OCI-LY7 (cell line): ENCODE measurements around the gene NBEA. TPM values are rescaled to one million over a fixed set of nuclear protein-coding genes. Genes with fewer than 3 reads are reported as not detected.

ENCODE experiments used
- BruUV-seq: library from RNA; stranded (reverse); fragments of 400-500 nt; replicated peaks from 2 replicates; lab custom pipeline; 2021; lab: Mats Ljungman, UMichigan
- CTCF ChIA-PET: fragments of 300-600 bp; sonication (Branson Sonifier 250); formaldehyde crosslinking; loops from one replicate; lab custom pipeline; 2022; ENCODE audit warnings: antibody characterized with exemption; ENCODE audit not compliant: unreplicated experiment; lab: Charles Lee
- POLR2A ChIA-PET: fragments of 300-600 bp; sonication (Branson Sonifier 250); formaldehyde crosslinking; loops from one replicate; lab custom pipeline; 2022; ENCODE audit warnings: antibody characterized with exemption; lab: Charles Lee
- DNase-seq: peaks from one replicate; pipeline ENCODE4 v3.0.0-alpha.2; 2015; ENCODE audit warnings: low spot score
- H2AFZ ChIP-seq: fragments of 200-600 bp; sonication (generic), shearing (Covaris generic); 2 replicates; pipeline ENCODE4 v1.6.1; 2014; ENCODE audit warnings: mild to moderate bottlenecking, antibody characterized with exemption, low read length, moderate library complexity
- H3K27ac ChIP-seq: fragments of 200-600 bp; sonication (generic); 2 replicates; pipeline ENCODE4 v1.5.1; 2014; ENCODE audit warnings: mixed run types, low read depth, mild to moderate bottlenecking, moderate library complexity, low read length, inconsistent platforms; ENCODE audit not compliant: poor library complexity, severe bottlenecking
- H3K36me3 ChIP-seq: fragments of 200-600 bp; sonication (generic); 2 replicates; pipeline ENCODE4 v1.6.1; 2014; ENCODE audit warnings: mild to moderate bottlenecking, antibody characterized with exemption, low read length, moderate library complexity, mixed read lengths; ENCODE audit not compliant: insufficient read depth
- H3K4me1 ChIP-seq: fragments of 200-600 bp; sonication (generic); 2 replicates; pipeline ENCODE4 v1.5.1; 2014; ENCODE audit warnings: mild to moderate bottlenecking, low read length; ENCODE audit not compliant: insufficient read depth, poor library complexity, severe bottlenecking
- H3K4me2 ChIP-seq: fragments of 200-600 bp; sonication (generic); 2 replicates; pipeline ENCODE4 v1.6.1; 2014; ENCODE audit warnings: mild to moderate bottlenecking, low read length
- H3K4me3 ChIP-seq: fragments of 200-600 bp; sonication (generic); 2 replicates; pipeline ENCODE4 v1.5.1; 2014; ENCODE audit warnings: mild to moderate bottlenecking, low read depth, low read length; ENCODE audit not compliant: poor library complexity, severe bottlenecking
- H3K79me2 ChIP-seq: fragments of 200-600 bp; sonication (generic); 2 replicates; pipeline ENCODE4 v1.6.1; 2016; ENCODE audit warnings: low read depth, mild to moderate bottlenecking, low read length, moderate library complexity, mixed read lengths; ENCODE audit not compliant: insufficient read depth
- H3K9me2 ChIP-seq: fragments of 200-600 bp; sonication (generic); 2 replicates; pipeline ENCODE4 v1.6.1; 2016; ENCODE audit warnings: mild to moderate bottlenecking, low read length, mixed read lengths; ENCODE audit not compliant: insufficient read depth
- H3K9me3 ChIP-seq: fragments of 200-600 bp; sonication (generic); 2 replicates; pipeline ENCODE4 v1.6.1; 2014; ENCODE audit warnings: mild to moderate bottlenecking, mixed run types, low read length, mixed read lengths
- H4K20me1 ChIP-seq: fragments of 200-600 bp; sonication (generic); 2 replicates; pipeline ENCODE4 v1.6.1; 2014; ENCODE audit warnings: mild to moderate bottlenecking, antibody characterized with exemption, low read length, moderate library complexity, mixed read lengths; ENCODE audit not compliant: insufficient read depth
- EZH2phosphoT487 ChIP-seq: fragments of 200-600 bp; sonication (generic); IDR thresholded peaks from 2 replicates; pipeline ENCODE4 v1.6.1; 2018; ENCODE audit warnings: low read depth, borderline replicate concordance, mild to moderate bottlenecking, mixed run types, antibody characterized with exemption, low read length, moderate library complexity, mixed read lengths
- intact Hi-C: fragments of 100-400 bp; cut with micrococcal nuclease; formaldehyde crosslinking; loops from one replicate; pipeline ENCODE4 v1.10.0; 2022; ENCODE audit not compliant: unreplicated experiment
- total RNA-seq, 2 experiments: library from RNA; depleted of rRNA in 1 of 2; stranded (reverse); fragments of >200 nt in 1 of 2; shearing (Covaris generic) in 1 of 2; gene quantifications; 2 replicates each; pipeline ENCODE4 v1.2.3, GENCODE V29; 2014 to 2022
- TF ChIP-seq, protein P1 (sequence below): fragments of 200-600 bp; sonication (generic); conservative IDR thresholded peaks from 2 replicates; pipeline ENCODE4 v1.5.1; 2014; ENCODE audit warnings: mild to moderate bottlenecking, antibody characterized with exemption, low read length, moderate library complexity, mixed read lengths

NBEA gene
- total RNA-seq, 2 experiments from 2014 or later: 3.6 to 11.0 TPM

DNA sequence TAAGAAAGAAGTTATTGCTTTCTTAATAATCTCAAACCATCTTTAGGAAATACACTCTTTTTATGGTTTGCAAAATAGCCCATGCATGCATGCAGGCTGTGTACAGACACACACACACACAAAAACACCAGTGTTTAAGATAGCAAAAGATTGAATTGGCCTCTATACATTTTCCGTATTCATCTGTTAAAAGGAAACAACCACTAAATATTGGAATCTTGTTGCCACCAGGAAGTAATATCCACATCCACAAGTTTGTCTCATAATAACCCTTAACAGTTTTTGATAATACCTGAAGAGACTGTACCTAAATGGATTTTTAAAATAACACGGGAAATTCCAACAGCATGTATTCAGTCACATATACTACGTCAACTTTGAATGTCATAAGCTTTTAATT, 541.7 kb downstream of the NBEA start:
- H3K4me2 ChIP-seq: no peak overlapping the region
- POLR2A ChIA-PET: no interaction called here
- no peaks in the 10 kb centered on the region for H4K20me1 ChIP-seq

DNA sequence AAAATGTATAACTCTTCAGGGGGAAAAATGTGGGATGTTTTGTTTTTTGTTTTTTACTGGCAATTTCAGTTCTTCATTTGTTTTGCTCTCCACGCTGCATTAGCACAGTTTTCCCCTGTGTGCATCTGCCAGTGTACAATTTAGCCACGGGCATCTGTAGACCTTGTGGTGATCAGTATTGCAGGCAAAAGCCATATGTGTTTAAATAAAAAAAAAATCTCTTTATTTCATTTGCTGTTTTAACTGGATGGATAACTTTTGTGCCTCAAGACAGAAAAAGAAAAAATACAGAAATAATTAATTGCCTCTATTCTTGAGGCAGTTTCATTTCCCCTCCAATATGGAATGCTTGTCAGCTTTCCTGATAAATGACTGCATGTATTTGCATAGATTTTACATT, 542.3 kb downstream of the NBEA start:
- no peaks in the 10 kb centered on the region for H3K36me3 ChIP-seq
- CTCF ChIA-PET: no interaction called here
- H3K4me2 ChIP-seq: peak overlapping the region; percentile 36; the same call in 1 of the 2 replicates
- no peak for DNase-seq
- H3K4me1 ChIP-seq: peaks cover 5% of the 10 kb centered on the region
- no peak overlapping the region for H3K4me3 ChIP-seq
- H3K9me2 ChIP-seq: 0 out of 2 replicates have a peak, but pooled peaks cover 3% of the 10 kb centered on the region
- no peaks in the 10 kb centered on the region for H4K20me1 ChIP-seq
- intact Hi-C loops: no loop called here
- no peak overlapping the region for H3K27ac ChIP-seq
- H3K9me3 ChIP-seq: no peaks in the 10 kb centered on the region
- no peaks in the 10 kb centered on the region for H3K79me2 ChIP-seq
- POLR2A ChIA-PET: no interaction called here
- TF ChIP-seq, protein P1, sequence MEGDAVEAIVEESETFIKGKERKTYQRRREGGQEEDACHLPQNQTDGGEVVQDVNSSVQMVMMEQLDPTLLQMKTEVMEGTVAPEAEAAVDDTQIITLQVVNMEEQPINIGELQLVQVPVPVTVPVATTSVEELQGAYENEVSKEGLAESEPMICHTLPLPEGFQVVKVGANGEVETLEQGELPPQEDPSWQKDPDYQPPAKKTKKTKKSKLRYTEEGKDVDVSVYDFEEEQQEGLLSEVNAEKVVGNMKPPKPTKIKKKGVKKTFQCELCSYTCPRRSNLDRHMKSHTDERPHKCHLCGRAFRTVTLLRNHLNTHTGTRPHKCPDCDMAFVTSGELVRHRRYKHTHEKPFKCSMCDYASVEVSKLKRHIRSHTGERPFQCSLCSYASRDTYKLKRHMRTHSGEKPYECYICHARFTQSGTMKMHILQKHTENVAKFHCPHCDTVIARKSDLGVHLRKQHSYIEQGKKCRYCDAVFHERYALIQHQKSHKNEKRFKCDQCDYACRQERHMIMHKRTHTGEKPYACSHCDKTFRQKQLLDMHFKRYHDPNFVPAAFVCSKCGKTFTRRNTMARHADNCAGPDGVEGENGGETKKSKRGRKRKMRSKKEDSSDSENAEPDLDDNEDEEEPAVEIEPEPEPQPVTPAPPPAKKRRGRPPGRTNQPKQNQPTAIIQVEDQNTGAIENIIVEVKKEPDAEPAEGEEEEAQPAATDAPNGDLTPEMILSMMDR: no peak
- no peak for TF ChIP-seq EZH2phosphoT487
- no TSS peak for BruUV-seq
- H2AFZ ChIP-seq: no peak overlapping the region

More for the DNA sequence above, 541.7 kb downstream of the NBEA start:
- no TSS peak for BruUV-seq
- H3K9me3 ChIP-seq: no peaks in the 10 kb centered on the region
- DNase-seq: no peak
- H3K4me3 ChIP-seq: no peak overlapping the region
- H3K79me2 ChIP-seq: no peaks in the 10 kb centered on the region
- H3K4me1 ChIP-seq: peaks cover 5% of the 10 kb centered on the region
- 0 out of 2 replicates have a peak, but pooled peaks cover 3% of the 10 kb centered on the region for H3K9me2 ChIP-seq
- intact Hi-C loops: no loop called here
- H3K27ac ChIP-seq: no peak overlapping the region
- H2AFZ ChIP-seq: no peak overlapping the region
- H3K36me3 ChIP-seq: no peaks in the 10 kb centered on the region
- no peak for TF ChIP-seq EZH2phosphoT487
- TF ChIP-seq, protein P1: no peak
- CTCF ChIA-PET: no interaction called here

DNA sequence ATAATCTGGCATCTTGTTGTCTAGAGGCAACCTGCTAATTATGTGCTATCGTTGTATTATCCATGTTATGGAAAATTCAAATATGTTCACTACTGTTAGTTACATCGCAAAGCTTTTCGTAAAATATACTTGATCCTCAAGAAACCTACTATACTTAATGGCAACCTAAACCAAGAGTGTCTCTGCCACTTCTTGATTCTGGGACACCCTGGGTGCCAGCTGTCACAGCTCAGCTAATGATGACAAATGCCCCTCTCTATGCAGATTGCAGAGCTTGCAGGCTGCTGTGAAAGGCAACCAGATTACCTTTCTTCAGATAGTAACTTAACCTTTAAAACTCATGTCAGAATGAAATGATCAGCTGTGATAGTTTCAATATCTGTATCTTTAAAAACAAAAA, 543.4 kb downstream of the NBEA start:
- Histone ChIP-seq H3K4me3 (no peak overlapping the region), H3K4me1 (peaks cover 5% of the 10 kb centered on the region), H2AFZ (no peak overlapping the region), H3K9me3 (no peaks in the 10 kb centered on the region), H3K79me2 (no peaks in the 10 kb centered on the region), H4K20me1 (no peaks in the 10 kb centered on the region), H3K36me3 (no peaks in the 10 kb centered on the region), H3K4me2 (no peak overlapping the region), H3K27ac (no peak overlapping the region), H3K9me2 (0 out of 2 replicates have a peak, but pooled peaks cover 3% of the 10 kb centered on the region)
- DNase-seq: no peak
- BruUV-seq: no TSS peak
- TF ChIP-seq, protein P1: no peak
- TF ChIP-seq EZH2phosphoT487: no peak
- intact Hi-C loops: no loop called here
- CTCF ChIA-PET: no interaction called here
- POLR2A ChIA-PET: interaction anchor here (0.7 kb wide), 1 partner anchor 1156 kb away, joined by 3 read pairs; no protein-coding TSS in a partner anchor
